ENCODE data around the gene TTC28. TPM values are rescaled to one million over a fixed set of nuclear protein-coding genes. Genes with fewer than 3 reads are reported as not detected.

Gene TTC28
- total and polyA plus RNA-seq, 12 donors = 2.1 to 27.7 (median 20.4) TPM

DNA sequence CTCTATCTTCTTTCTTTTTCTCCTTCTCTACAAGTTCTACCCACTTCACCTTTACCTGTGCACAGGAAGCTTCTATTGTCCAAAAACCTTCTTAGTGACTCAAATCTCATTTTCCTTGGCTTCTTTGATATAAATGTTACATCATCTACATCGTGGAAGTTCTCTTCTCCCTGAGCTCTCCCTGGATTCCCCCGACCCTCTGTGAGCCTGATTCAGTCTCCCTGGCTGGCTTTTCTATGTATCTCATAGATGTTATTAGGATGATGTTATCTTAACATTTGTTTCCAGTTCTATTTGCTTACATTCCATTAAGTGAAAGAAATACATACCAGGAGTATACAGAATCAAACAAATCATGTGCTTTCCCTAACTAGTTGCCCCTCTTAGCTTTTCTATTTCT is 524.8 kb downstream of the TTC28 start:
- H3K27me3 ChIP-seq = no peaks in the 10 kb centered on the region
- intact Hi-C loops (cut with DNase I) = no loop called here
- TF ChIP-seq, protein P1, sequence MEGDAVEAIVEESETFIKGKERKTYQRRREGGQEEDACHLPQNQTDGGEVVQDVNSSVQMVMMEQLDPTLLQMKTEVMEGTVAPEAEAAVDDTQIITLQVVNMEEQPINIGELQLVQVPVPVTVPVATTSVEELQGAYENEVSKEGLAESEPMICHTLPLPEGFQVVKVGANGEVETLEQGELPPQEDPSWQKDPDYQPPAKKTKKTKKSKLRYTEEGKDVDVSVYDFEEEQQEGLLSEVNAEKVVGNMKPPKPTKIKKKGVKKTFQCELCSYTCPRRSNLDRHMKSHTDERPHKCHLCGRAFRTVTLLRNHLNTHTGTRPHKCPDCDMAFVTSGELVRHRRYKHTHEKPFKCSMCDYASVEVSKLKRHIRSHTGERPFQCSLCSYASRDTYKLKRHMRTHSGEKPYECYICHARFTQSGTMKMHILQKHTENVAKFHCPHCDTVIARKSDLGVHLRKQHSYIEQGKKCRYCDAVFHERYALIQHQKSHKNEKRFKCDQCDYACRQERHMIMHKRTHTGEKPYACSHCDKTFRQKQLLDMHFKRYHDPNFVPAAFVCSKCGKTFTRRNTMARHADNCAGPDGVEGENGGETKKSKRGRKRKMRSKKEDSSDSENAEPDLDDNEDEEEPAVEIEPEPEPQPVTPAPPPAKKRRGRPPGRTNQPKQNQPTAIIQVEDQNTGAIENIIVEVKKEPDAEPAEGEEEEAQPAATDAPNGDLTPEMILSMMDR (IDR thresholded peaks at IDR 0.05) = no peak
- ATAC-seq = no peak
- no peaks in the 10 kb centered on the region for H3K4me1 ChIP-seq
- no peak overlapping the region for H3K4me3 ChIP-seq
- peaks cover 0 to 24% (median 7%) of the 10 kb centered on the region in 11 donors for H3K9me3 ChIP-seq
- H3K36me3 ChIP-seq = no peaks in the 10 kb centered on the region
- DNase-seq = no peak
- H3K27ac ChIP-seq = no peak overlapping the region
- 76% methylated on average over 2 of the region's 2 CpGs for WGBS, 2 donors

DNA sequence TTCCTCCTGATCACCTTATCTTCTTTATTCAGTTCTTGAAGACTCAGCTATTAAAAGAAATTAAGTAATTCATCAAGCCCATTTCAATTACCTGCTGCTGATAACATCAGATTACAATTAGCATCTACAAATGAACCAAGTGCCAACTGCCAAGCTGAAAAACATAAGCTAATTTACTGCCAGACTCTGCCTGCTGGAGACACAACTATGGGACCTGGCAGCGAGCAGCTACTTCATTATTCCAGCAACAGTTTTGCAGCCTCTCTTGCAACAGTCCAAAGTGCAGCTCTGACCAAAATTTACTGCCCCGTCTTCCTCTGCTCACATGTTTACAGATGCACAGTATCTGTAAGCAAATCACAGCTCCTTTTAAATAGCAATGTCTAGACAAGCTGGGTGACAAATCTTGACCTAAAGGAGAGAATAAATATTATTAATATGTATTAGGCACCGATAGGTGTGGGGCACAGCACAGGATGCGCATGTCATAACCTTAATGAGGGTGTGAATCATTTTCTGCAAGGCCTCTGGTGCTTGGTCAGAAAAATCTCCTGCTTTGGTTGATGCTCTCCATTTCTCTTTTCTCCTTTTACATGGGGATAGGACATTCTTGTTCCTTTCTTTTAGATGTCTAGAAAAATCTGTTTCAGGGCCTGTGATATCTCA is 528.4 kb downstream of the TTC28 start:
- no peaks in the 10 kb centered on the region for H3K27me3 ChIP-seq

DNA sequence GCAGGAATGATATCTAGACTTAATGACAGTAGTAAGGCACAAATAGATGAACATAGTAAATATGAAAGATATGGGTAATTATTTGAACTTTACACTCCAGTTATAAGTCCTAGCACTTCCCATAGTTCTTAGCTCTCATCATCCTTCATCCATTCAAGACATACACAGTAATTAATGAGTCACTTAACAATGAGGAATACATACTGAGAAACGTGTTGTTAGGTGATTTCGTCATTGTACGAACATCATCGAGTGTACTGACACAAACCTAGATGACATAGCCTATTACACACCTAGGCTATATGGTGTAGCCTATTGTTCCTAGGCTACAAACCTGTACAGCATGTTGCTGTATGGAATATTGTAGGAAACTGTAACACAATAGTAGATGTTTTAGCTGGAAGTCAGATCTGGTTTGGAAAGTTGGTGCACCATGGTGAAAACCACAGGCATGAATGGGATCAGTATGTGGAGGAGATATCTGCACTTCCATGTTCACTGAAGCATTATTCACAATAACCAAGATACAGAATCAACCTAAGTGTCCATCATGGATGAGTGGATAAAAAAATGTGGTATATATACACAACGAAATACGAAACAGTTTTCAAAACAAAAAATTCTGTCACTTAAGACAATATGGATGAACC is 530.7 kb downstream of the TTC28 start:
- Histone ChIP-seq H3K9me3 (no peaks in the 10 kb centered on the region), H3K4me3 (no peak overlapping the region), H3K27ac (no peak overlapping the region), H3K4me1 (peaks cover 0 to 25% (median 14%) of the 10 kb centered on the region in 9 donors), H3K36me3 (no peaks in the 10 kb centered on the region), H3K27me3 (no peaks in the 10 kb centered on the region)
- 94 to 96% methylated on average over 6 of the region's 6 CpGs for WGBS, 2 donors
- TF ChIP-seq, protein P1 (IDR thresholded peaks at IDR 0.05) = no peak
- DNase-seq (no peak), ATAC-seq (no peak)
- intact Hi-C loops (cut with DNase I) = no loop called here

More for the DNA sequence above, 528.4 kb downstream of the TTC28 start:
- DNase-seq = no peak
- Histone ChIP-seq H3K27ac (no peak overlapping the region), H3K4me3 (no peak overlapping the region), H3K4me1 (peaks cover 0 to 12% (median 8%) of the 10 kb centered on the region in 9 donors), H3K36me3 (no peaks in the 10 kb centered on the region), H3K9me3 (no peaks in the 10 kb centered on the region)
- ATAC-seq = no peak
- TF ChIP-seq, protein P1 (IDR thresholded peaks at IDR 0.05) = no peak
- 93 to 94% methylated on average over 4 of the region's 4 CpGs for WGBS, 2 donors
- intact Hi-C loops (cut with DNase I) = no loop called here

DNA sequence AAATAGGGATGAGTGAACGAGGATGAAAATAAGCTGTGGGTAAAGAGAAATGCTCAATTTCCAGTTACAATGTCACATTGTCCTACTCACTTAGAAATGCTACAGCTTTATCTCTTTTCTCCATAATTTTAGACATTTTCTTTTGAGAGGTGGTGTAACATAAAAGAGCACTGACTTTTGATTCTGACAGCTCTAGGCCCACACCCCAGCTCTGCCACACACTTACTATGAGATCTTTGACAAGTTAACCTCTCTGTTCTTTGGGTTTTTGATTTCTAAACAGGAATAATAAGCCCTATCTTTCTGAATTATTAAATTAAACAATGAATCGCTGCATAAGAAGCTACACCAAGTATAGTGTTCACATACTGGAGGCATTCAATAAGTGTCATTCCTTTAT is 532.2 kb downstream of the TTC28 start:
- Histone ChIP-seq H3K36me3 (no peaks in the 10 kb centered on the region), H3K4me1 (peaks cover 0 to 40% (median 25%) of the 10 kb centered on the region in 9 donors), H3K9me3 (no peaks in the 10 kb centered on the region), H3K4me3 (no peak overlapping the region), H3K27ac (no peak overlapping the region), H3K27me3 (no peaks in the 10 kb centered on the region)
- WGBS, 2 donors = 86 to 91% methylated on average over 2 of the region's 2 CpGs
- intact Hi-C loops (cut with DNase I) = no loop called here
- DNase-seq (no peak), ATAC-seq (no peak)
- TF ChIP-seq, protein P1 (IDR thresholded peaks at IDR 0.05) = no peak
